HG02884 (cell line): ENCODE data around the gene NSF.

ENCODE experiments used
- ATAC-seq: cut with Tn5 transposase; IDR thresholded peaks from one replicate; pipeline ENCODE4 v1.9.1; 2021; ENCODE audit warnings: mild to moderate bottlenecking, moderate library complexity; ENCODE audit not compliant: unreplicated experiment

The NSF gene

GRCh38 chr17:46795379-46795952, 205.0 kb downstream of the NSF start:
- ATAC-seq, result no peak

GRCh38 chr17:46796084-46796483, 205.6 kb downstream of the NSF start:
- ATAC-seq, result no peak

- no peak for ATAC-seq
Measured at GRCh38 chr17:46796524-46796923, 206.1 kb downstream of the NSF start.

- ATAC-seq, result no peak
Measured at GRCh38 chr17:46796956-46797530, 206.6 kb downstream of the NSF start.

- no peak for ATAC-seq
Measured at GRCh38 chr17:46800573-46800972, 210.1 kb downstream of the NSF start.

GRCh38 chr17:46802800-46803199, 212.3 kb downstream of the NSF start:
- no peak for ATAC-seq

- no peak for ATAC-seq
Measured at GRCh38 chr17:46803544-46803943, 213.1 kb downstream of the NSF start.

- no peak for ATAC-seq
Measured at GRCh38 chr17:46805771-46806170, 215.3 kb downstream of the NSF start.
